ENCODE measurements around the gene ISYNA1. TPM values are rescaled to one million over a fixed set of nuclear protein-coding genes. Genes with fewer than 3 reads are reported as not detected.

ISYNA1 gene
- polyA plus RNA-seq, 2 donors, result 17.5 to 42.7 TPM

DNA sequence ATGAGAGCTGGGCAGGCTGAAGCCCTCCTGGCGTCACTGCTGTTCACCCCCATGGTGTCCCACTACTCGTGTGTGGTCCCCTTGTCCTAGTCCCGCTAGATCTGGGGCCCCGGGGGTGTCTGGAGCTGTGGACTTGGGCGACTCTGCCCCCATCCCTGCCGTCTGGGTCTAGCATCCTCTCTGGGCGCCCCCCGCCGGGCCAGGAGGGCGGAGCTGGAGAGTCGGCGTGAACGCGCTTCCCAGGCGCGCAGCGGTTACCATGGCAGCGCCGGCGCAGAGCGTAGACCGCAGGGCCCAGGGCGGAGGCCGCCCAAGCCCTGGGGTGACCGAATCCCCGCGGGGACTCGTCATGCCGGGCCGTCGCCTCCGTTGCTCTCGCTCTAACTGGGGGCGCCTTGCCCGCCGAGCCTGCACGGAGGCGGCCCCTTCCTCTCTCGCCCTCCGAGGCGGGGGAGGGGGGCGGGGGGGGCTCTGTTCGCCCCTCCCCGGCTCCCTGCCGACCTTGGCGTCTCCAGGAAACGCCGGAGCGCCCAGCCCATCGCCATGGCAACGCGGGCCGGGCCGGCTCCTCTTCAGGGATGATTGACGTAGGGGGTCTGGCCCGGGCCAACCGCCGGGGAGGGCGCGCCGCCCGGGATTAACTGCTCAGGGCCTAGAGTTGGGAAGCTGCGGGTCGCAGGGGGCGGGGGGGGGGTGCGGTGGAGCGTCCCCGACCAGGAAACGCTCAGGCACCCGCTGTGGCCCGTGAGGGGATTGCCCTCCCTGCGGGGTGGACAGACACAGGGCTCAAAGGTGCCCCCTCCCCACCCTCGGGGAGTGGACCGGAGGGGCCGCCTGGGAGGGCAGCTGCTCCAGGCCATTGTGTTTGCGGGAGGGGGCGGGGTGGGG, 8.9 kb downstream of the ISYNA1 start:
- Histone ChIP-seq H3K27me3 (ENCODE audit: control insufficient read depth in 1 of 2, insufficient read depth in 2 of 2, low read length in 2 of 2) (no peaks in the 10 kb centered on the region), H3K4me1 (ENCODE audit: control insufficient read depth in 2 of 2, insufficient read depth in 2 of 2, low read length in 1 of 2) (peaks cover 2 to 19% of the 10 kb centered on the region in 2 donors), H3K4me3 (ENCODE audit: low read depth in 1 of 2, low read length in 2 of 2) (peak overlapping the region in 1 of 2 donors; percentile 26), H3K9me3 (ENCODE audit: control insufficient read depth in 2 of 2, insufficient read depth in 1 of 2, low read depth in 1 of 2, low read length in 1 of 2) (no peaks in the 10 kb centered on the region), H3K36me3 (ENCODE audit: control insufficient read depth in 2 of 2, insufficient read depth in 2 of 2, low read length in 1 of 2) (peaks cover 0 to 2% of the 10 kb centered on the region in 2 donors), H3K27ac (ENCODE audit: low read depth in 2 of 2, low read length in 1 of 2) (peak overlapping the region; percentile 38 to 61)
- 13 to 20% methylated on average over 72 to 77 of the region's 77 CpGs for WGBS, 2 donors

DNA sequence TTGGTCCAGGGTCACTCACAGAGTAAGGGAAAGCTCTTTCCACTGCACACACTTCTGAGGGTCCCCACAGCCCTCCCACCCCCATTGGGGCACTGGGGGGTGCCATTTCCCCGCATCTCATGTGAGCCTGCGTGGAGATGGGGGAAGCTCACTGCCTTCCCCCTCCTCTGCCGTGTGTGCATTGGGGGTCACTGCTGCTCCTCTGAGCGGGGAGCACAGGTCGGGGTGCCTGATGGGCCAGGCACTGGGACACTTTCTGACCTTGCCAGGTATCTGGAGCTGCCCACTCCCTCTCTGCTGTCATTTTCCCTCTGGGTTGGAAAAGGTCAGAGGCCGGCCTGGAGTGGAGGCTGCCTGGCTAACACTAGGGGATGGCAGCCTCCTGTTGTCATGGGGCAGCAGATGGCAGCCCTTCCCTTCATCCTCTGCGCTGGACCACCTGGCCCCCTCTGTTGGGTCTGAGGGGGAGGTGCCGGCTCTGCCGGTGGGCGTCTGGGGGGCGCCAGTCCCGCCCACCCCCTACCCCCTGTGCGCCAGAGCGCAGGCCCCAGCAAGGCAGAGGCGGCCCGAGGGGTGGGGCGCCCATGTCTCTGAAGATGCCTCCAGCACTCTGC, 9.7 kb downstream of the ISYNA1 start:
- Histone ChIP-seq H3K27me3 (ENCODE audit: control insufficient read depth in 1 of 2, insufficient read depth in 2 of 2, low read length in 2 of 2) (no peaks in the 10 kb centered on the region), H3K4me3 (ENCODE audit: low read depth in 1 of 2, low read length in 2 of 2) (no peak overlapping the region), H3K36me3 (ENCODE audit: control insufficient read depth in 2 of 2, insufficient read depth in 2 of 2, low read length in 1 of 2) (peaks cover 0 to 2% of the 10 kb centered on the region in 2 donors), H3K9me3 (ENCODE audit: control insufficient read depth in 2 of 2, insufficient read depth in 1 of 2, low read depth in 1 of 2, low read length in 1 of 2) (no peaks in the 10 kb centered on the region), H3K4me1 (ENCODE audit: control insufficient read depth in 2 of 2, insufficient read depth in 2 of 2, low read length in 1 of 2) (peaks cover 2 to 18% of the 10 kb centered on the region in 2 donors), H3K27ac (ENCODE audit: low read depth in 2 of 2, low read length in 1 of 2) (peak overlapping the region in 1 of 2 donors; percentile 61)
- 68 to 75% methylated on average over 17 of the region's 17 CpGs for WGBS, 2 donors

GRCh38 chr19:18427743-18428113, 10.2 kb downstream of the ISYNA1 start:
- Histone ChIP-seq H3K4me3 (ENCODE audit: low read depth in 1 of 2, low read length in 2 of 2) (no peak overlapping the region), H3K27me3 (ENCODE audit: control insufficient read depth in 1 of 2, insufficient read depth in 2 of 2, low read length in 2 of 2) (no peaks in the 10 kb centered on the region), H3K9me3 (ENCODE audit: control insufficient read depth in 2 of 2, insufficient read depth in 1 of 2, low read depth in 1 of 2, low read length in 1 of 2) (no peaks in the 10 kb centered on the region), H3K27ac (ENCODE audit: low read depth in 2 of 2, low read length in 1 of 2) (no peak overlapping the region), H3K4me1 (ENCODE audit: control insufficient read depth in 2 of 2, insufficient read depth in 2 of 2, low read length in 1 of 2) (peaks cover 2 to 17% of the 10 kb centered on the region in 2 donors), H3K36me3 (ENCODE audit: control insufficient read depth in 2 of 2, insufficient read depth in 2 of 2, low read length in 1 of 2) (peaks cover 0 to 2% of the 10 kb centered on the region in 2 donors)
- WGBS, 2 donors, result 88 to 89% methylated on average over 12 of the region's 12 CpGs

DNA sequence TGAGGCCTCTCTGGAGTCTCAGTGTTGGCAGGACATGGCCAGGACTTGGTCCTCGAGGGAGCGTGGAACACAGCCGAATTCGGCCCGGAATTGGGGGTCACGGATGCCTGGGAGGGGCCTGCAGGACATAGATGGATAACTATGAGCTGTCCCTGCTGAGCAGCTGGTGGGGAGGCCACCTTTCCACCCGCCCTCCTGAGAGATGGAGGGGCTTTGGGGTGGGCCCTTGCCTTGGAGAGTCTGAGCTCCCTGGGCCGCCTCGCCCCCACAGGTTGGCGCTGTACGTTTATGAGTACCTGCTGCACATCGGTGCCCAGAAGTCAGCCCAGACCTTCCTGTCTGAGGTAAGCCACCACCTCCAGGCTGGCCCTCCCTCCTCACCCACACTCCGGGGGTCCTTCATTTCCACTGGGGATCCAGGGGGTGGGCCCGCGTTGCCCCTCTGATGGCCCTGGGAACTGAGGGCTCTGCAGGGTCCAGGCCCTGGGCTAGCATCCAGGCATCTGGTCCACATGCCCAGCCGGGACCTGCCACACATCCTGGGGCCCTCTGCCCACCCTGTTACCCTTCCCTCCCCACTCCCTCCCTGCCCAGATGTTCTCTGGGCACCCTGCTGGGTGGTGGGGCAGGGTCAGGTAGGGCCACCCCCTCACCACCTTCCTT, 10.7 kb downstream of the ISYNA1 start:
- Histone ChIP-seq H3K4me3 (ENCODE audit: low read depth in 1 of 2, low read length in 2 of 2) (no peak overlapping the region), H3K4me1 (ENCODE audit: control insufficient read depth in 2 of 2, insufficient read depth in 2 of 2, low read length in 1 of 2) (peaks cover 2 to 15% of the 10 kb centered on the region in 2 donors), H3K27me3 (ENCODE audit: control insufficient read depth in 1 of 2, insufficient read depth in 2 of 2, low read length in 2 of 2) (no peaks in the 10 kb centered on the region), H3K9me3 (ENCODE audit: control insufficient read depth in 2 of 2, insufficient read depth in 1 of 2, low read depth in 1 of 2, low read length in 1 of 2) (no peaks in the 10 kb centered on the region), H3K27ac (ENCODE audit: low read depth in 2 of 2, low read length in 1 of 2) (no peak overlapping the region), H3K36me3 (ENCODE audit: control insufficient read depth in 2 of 2, insufficient read depth in 2 of 2, low read length in 1 of 2) (peaks cover 0 to 2% of the 10 kb centered on the region in 2 donors)
- 71 to 80% methylated on average over 14 to 16 of the region's 16 CpGs for WGBS, 2 donors

- Histone ChIP-seq H3K9me3 (ENCODE audit: control insufficient read depth in 2 of 2, insufficient read depth in 1 of 2, low read depth in 1 of 2, low read length in 1 of 2) (no peaks in the 10 kb centered on the region), H3K4me3 (ENCODE audit: low read depth in 1 of 2, low read length in 2 of 2) (no peak overlapping the region), H3K36me3 (ENCODE audit: control insufficient read depth in 2 of 2, insufficient read depth in 2 of 2, low read length in 1 of 2) (peaks cover 0 to 2% of the 10 kb centered on the region in 2 donors), H3K27me3 (ENCODE audit: control insufficient read depth in 1 of 2, insufficient read depth in 2 of 2, low read length in 2 of 2) (no peaks in the 10 kb centered on the region), H3K27ac (ENCODE audit: low read depth in 2 of 2, low read length in 1 of 2) (peak overlapping the region in 1 of 2 donors; percentile 62), H3K4me1 (ENCODE audit: control insufficient read depth in 2 of 2, insufficient read depth in 2 of 2, low read length in 1 of 2) (peaks cover 2 to 17% of the 10 kb centered on the region in 2 donors)
- 71 to 75% methylated on average over 6 to 8 of the region's 8 CpGs for whole genome bisulfite sequencing, 2 donors
Observed at GRCh38 chr19:18426416-18426767, 11.5 kb downstream of the ISYNA1 start.

DNA sequence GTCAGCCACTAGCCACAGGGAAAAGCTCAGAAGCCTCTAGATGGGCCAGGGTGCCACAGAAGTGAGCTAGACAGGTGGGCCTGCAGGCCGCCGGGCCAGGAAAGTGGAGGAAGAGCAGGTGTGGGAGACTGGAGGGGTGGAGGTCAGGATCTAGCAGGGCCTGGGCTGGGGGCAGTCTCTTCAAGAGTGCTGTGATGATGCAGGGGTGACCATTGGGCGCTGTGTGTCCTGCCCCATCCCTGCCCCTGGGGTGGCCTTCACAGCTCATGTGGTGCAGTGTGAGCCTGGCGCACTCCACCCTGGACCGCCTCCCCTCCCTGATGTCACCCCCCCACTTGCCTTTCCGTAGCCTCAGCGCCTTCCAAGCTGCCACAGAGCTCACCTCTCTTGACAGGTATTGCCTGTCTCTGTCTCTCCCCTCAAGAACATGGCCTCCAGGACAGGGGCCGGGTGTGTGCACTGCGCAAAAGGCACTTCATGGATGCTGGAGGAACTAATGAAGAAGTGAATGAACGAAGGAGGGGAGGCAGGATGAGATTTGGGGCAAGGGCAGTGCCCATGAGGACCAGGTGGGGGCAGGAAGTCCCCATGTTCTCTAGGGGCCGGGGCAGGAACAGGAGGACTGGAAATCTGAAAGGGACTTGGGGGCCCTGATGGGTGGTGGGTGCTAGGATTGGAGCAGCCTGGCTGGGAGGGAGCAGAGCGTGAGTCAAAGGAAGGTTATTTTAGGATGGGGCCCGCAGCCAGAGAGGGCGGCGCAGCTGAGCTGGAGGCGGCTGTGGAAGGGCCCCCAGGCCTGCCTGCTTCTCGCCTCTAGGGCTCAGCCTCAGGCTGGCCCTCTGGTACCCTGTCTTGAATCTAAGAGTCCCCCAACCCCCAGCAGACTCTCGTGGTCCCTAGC, 12.2 kb downstream of the ISYNA1 start:
- Histone ChIP-seq H3K4me1 (ENCODE audit: control insufficient read depth in 2 of 2, insufficient read depth in 2 of 2, low read length in 1 of 2) (peaks cover 2 to 23% of the 10 kb centered on the region in 2 donors), H3K36me3 (ENCODE audit: control insufficient read depth in 2 of 2, insufficient read depth in 2 of 2, low read length in 1 of 2) (peaks cover 0 to 2% of the 10 kb centered on the region in 2 donors), H3K27me3 (ENCODE audit: control insufficient read depth in 1 of 2, insufficient read depth in 2 of 2, low read length in 2 of 2) (no peaks in the 10 kb centered on the region), H3K27ac (ENCODE audit: low read depth in 2 of 2, low read length in 1 of 2) (peak overlapping the region; percentile 21 to 62), H3K4me3 (ENCODE audit: low read depth in 1 of 2, low read length in 2 of 2) (no peak overlapping the region), H3K9me3 (ENCODE audit: control insufficient read depth in 2 of 2, insufficient read depth in 1 of 2, low read depth in 1 of 2, low read length in 1 of 2) (no peaks in the 10 kb centered on the region)
- WGBS, 2 donors, result 54 to 55% methylated on average over 17 to 18 of the region's 18 CpGs

DNA sequence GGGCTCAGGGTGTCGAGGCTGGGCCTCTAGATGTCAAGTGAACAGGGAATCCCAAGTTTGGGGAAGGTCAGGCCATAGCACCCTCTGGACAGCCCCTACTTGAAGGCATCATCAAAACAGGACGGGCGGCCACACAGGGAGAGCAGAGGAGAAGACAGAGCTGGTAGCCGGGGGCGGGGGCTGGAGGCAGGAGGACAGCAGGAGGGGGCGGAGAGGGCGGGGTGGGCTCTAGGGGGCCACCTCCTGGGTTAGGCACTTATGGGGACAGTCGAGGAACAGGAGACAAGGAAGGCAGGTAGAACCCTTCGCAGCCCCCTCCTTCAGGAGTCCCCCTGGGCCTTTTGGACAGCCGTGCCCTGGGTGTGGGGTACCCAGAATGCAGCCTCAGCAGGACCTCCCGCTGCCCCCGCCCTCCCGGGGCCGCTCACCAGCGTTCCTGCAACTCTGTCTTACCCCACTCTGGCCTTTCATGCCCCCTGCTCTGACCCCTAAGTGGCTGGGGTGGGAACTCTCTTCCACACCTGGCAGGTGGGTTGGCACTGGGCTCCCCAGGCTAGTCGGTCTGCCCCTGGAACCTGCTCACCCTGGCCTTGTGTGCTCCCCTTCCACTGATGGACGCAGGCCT, 12.9 kb downstream of the ISYNA1 start:
- H3K4me1 ChIP-seq (ENCODE audit: control insufficient read depth in 2 of 2, insufficient read depth in 2 of 2, low read length in 1 of 2), result peaks cover 2 to 28% of the 10 kb centered on the region in 2 donors
- no peaks in the 10 kb centered on the region for H3K9me3 ChIP-seq (ENCODE audit: control insufficient read depth in 2 of 2, insufficient read depth in 1 of 2, low read depth in 1 of 2, low read length in 1 of 2)
- H3K4me3 ChIP-seq (ENCODE audit: low read depth in 1 of 2, low read length in 2 of 2), result no peak overlapping the region
- no peak overlapping the region for H3K27ac ChIP-seq (ENCODE audit: low read depth in 2 of 2, low read length in 1 of 2)
- peaks cover 0 to 2% of the 10 kb centered on the region in 2 donors for H3K36me3 ChIP-seq (ENCODE audit: control insufficient read depth in 2 of 2, insufficient read depth in 2 of 2, low read length in 1 of 2)
- WGBS, 2 donors, result 81 to 87% methylated on average over 13 to 17 of the region's 17 CpGs
- no peaks in the 10 kb centered on the region for H3K27me3 ChIP-seq (ENCODE audit: control insufficient read depth in 1 of 2, insufficient read depth in 2 of 2, low read length in 2 of 2)

- Histone ChIP-seq H3K4me1 (ENCODE audit: control insufficient read depth in 2 of 2, insufficient read depth in 2 of 2, low read length in 1 of 2) (peaks cover 2 to 27% of the 10 kb centered on the region in 2 donors), H3K4me3 (ENCODE audit: low read depth in 1 of 2, low read length in 2 of 2) (no peak overlapping the region), H3K36me3 (ENCODE audit: control insufficient read depth in 2 of 2, insufficient read depth in 2 of 2, low read length in 1 of 2) (peaks cover 0 to 2% of the 10 kb centered on the region in 2 donors), H3K27me3 (ENCODE audit: control insufficient read depth in 1 of 2, insufficient read depth in 2 of 2, low read length in 2 of 2) (no peaks in the 10 kb centered on the region), H3K27ac (ENCODE audit: low read depth in 2 of 2, low read length in 1 of 2) (peak overlapping the region in 1 of 2 donors; percentile 6), H3K9me3 (ENCODE audit: control insufficient read depth in 2 of 2, insufficient read depth in 1 of 2, low read depth in 1 of 2, low read length in 1 of 2) (no peaks in the 10 kb centered on the region)
- 77 to 78% methylated on average over 22 of the region's 22 CpGs for WGBS, 2 donors
Observed at GRCh38 chr19:18424122-18424889, 13.6 kb downstream of the ISYNA1 start.
